ENCODE data around the gene TIPRL.

- TF ChIP-seq, protein P1, sequence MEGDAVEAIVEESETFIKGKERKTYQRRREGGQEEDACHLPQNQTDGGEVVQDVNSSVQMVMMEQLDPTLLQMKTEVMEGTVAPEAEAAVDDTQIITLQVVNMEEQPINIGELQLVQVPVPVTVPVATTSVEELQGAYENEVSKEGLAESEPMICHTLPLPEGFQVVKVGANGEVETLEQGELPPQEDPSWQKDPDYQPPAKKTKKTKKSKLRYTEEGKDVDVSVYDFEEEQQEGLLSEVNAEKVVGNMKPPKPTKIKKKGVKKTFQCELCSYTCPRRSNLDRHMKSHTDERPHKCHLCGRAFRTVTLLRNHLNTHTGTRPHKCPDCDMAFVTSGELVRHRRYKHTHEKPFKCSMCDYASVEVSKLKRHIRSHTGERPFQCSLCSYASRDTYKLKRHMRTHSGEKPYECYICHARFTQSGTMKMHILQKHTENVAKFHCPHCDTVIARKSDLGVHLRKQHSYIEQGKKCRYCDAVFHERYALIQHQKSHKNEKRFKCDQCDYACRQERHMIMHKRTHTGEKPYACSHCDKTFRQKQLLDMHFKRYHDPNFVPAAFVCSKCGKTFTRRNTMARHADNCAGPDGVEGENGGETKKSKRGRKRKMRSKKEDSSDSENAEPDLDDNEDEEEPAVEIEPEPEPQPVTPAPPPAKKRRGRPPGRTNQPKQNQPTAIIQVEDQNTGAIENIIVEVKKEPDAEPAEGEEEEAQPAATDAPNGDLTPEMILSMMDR (conservative IDR thresholded peaks at IDR 0.05; ENCODE audit: low read depth, low read length), result no peak
- no peak for TF ChIP-seq EZH2 (IDR thresholded peaks at IDR 0.05; ENCODE audit: borderline replicate concordance, low read depth, low read length, poor library complexity, severe bottlenecking)
Observed at GRCh38 chr1:168210312-168210711, 31.6 kb downstream of the TIPRL start.
